WTC11 (cell line): ENCODE results near the gene OGG1. TPM values are rescaled to one million over a fixed set of nuclear protein-coding genes. Genes with fewer than 3 reads are reported as not detected.
A peak's percentile ranks its signal among the peaks of the same experiment; 100 is the strongest.

Source experiments
- ARID4B ChIP-seq: sonication (generic); formaldehyde crosslinking; IDR thresholded peaks from 2 replicates; pipeline ENCODE4 v1.8.0; 2023; ENCODE audit warnings: missing genetic modification reagents, mild to moderate bottlenecking, borderline replicate concordance
- ATF6 ChIP-seq: sonication (generic); formaldehyde crosslinking; IDR thresholded peaks from 2 replicates; pipeline ENCODE4 v1.8.1; 2023; ENCODE audit warnings: mild to moderate bottlenecking, missing genetic modification reagents
- ESRRA ChIP-seq: sonication (generic); formaldehyde crosslinking; IDR thresholded peaks from 2 replicates; pipeline ENCODE4 v1.8.1; 2022; ENCODE audit warnings: mild to moderate bottlenecking, missing genetic modification reagents, borderline replicate concordance
- ETV6 ChIP-seq: sonication (generic); formaldehyde crosslinking; IDR thresholded peaks from 2 replicates; pipeline ENCODE4 v1.8.1; 2022; ENCODE audit warnings: mild to moderate bottlenecking, missing genetic modification reagents
- FOXJ3 ChIP-seq: sonication (generic); formaldehyde crosslinking; IDR thresholded peaks from 2 replicates; pipeline ENCODE4 v1.9.0; 2021; ENCODE audit warnings: missing genetic modification reagents, mild to moderate bottlenecking, borderline replicate concordance
- FOXK1 ChIP-seq: sonication (generic); formaldehyde crosslinking; IDR thresholded peaks from 2 replicates; pipeline ENCODE4 v1.8.0; 2022; ENCODE audit warnings: mild to moderate bottlenecking, moderate library complexity, missing genetic modification reagents
- FOXP1 ChIP-seq: sonication (generic); formaldehyde crosslinking; IDR thresholded peaks from 2 replicates; pipeline ENCODE4 v1.8.0; 2022; ENCODE audit warnings: missing genetic modification reagents, mild to moderate bottlenecking, moderate library complexity, borderline replicate concordance
- JAZF1 ChIP-seq: fragments of 250-450 bp; sonication (Bioruptor Pico); IDR thresholded peaks from 2 replicates; pipeline ENCODE4 v1.9.0; 2021; ENCODE audit warnings: moderate library complexity, mild to moderate bottlenecking, inconsistent platforms
- JUN ChIP-seq: sonication (generic); formaldehyde crosslinking; IDR thresholded peaks from 2 replicates; pipeline ENCODE4 v1.8.0; 2023; ENCODE audit warnings: mild to moderate bottlenecking, missing genetic modification reagents
- KAT7 ChIP-seq: sonication (generic); formaldehyde crosslinking; IDR thresholded peaks from 2 replicates; pipeline ENCODE4 v1.8.1; 2023; ENCODE audit warnings: missing genetic modification reagents, mild to moderate bottlenecking, borderline replicate concordance
- NFYB ChIP-seq: sonication (generic); formaldehyde crosslinking; conservative IDR thresholded peaks from 2 replicates; pipeline ENCODE4 v1.8.0; 2022; ENCODE audit warnings: low read depth, missing genetic modification reagents
- NR1H2 ChIP-seq: sonication (generic); formaldehyde crosslinking; IDR thresholded peaks from 2 replicates; pipeline ENCODE4 v1.9.0; 2021; ENCODE audit warnings: mild to moderate bottlenecking, moderate library complexity, missing genetic modification reagents
- NR2C2 ChIP-seq: sonication (generic); formaldehyde crosslinking; IDR thresholded peaks from 2 replicates; pipeline ENCODE4 v1.8.0; 2022; ENCODE audit warnings: mild to moderate bottlenecking, missing genetic modification reagents
- SMAD3 ChIP-seq: sonication (generic); formaldehyde crosslinking; IDR thresholded peaks from 2 replicates; pipeline ENCODE4 v1.8.0; 2022; ENCODE audit warnings: missing genetic modification reagents, mild to moderate bottlenecking, borderline replicate concordance
- SMAD4 ChIP-seq: sonication (generic); formaldehyde crosslinking; IDR thresholded peaks from 2 replicates; pipeline ENCODE4 v1.8.0; 2022; ENCODE audit warnings: mild to moderate bottlenecking, missing genetic modification reagents
- TEAD1 ChIP-seq: sonication (generic); formaldehyde crosslinking; IDR thresholded peaks from 2 replicates; pipeline ENCODE4 v1.8.0; 2022; ENCODE audit warnings: mild to moderate bottlenecking, missing genetic modification reagents
- USF2 ChIP-seq: sonication (generic); formaldehyde crosslinking; IDR thresholded peaks from 2 replicates; pipeline ENCODE4 v1.8.1; 2023; ENCODE audit warnings: mild to moderate bottlenecking, missing genetic modification reagents, moderate library complexity
- ZNF121 ChIP-seq: sonication (generic); formaldehyde crosslinking; IDR thresholded peaks from 2 replicates; pipeline ENCODE4 v1.8.0; 2023; ENCODE audit warnings: missing genetic modification reagents
- ZNF232 ChIP-seq: sonication (generic); formaldehyde crosslinking; IDR thresholded peaks from 2 replicates; pipeline ENCODE4 v1.8.0; 2022; ENCODE audit warnings: mild to moderate bottlenecking, missing genetic modification reagents
- ZNF263 ChIP-seq: sonication (generic); formaldehyde crosslinking; IDR thresholded peaks from 2 replicates; pipeline ENCODE4 v1.8.1; 2022; ENCODE audit warnings: low read depth, mild to moderate bottlenecking, moderate library complexity, missing genetic modification reagents
- ZNF416 ChIP-seq: fragments of 250-450 bp; sonication (Bioruptor Pico); IDR thresholded peaks from 2 replicates; pipeline ENCODE4 v1.9.0; 2021; ENCODE audit warnings: mild to moderate bottlenecking, inconsistent platforms
- total RNA-seq: library from RNA; stranded (reverse); gene quantifications from 3 replicates; pipeline ENCODE4 v1.2.3, GENCODE V29; 2021
- TF ChIP-seq, protein P1 (sequence below): sonication (generic); formaldehyde crosslinking; IDR thresholded peaks from 2 replicates; pipeline ENCODE4 v1.8.1; 2023; ENCODE audit warnings: mild to moderate bottlenecking, missing genetic modification reagents
- TF ChIP-seq, protein P2 (sequence below): sonication (generic); formaldehyde crosslinking; IDR thresholded peaks from 2 replicates; pipeline ENCODE4 v1.8.0; 2022; ENCODE audit warnings: mild to moderate bottlenecking, missing genetic modification reagents
- TF ChIP-seq, protein P3 (sequence below): sonication (generic); formaldehyde crosslinking; conservative IDR thresholded peaks from 2 replicates; pipeline ENCODE4 v1.8.1; 2022; ENCODE audit warnings: mild to moderate bottlenecking, missing genetic modification reagents
- TF ChIP-seq, protein P4 (sequence below): sonication (generic); formaldehyde crosslinking; IDR thresholded peaks from 2 replicates; pipeline ENCODE4 v1.8.1; 2023; ENCODE audit warnings: mild to moderate bottlenecking, missing genetic modification reagents, borderline replicate concordance

OGG1 gene
- total RNA-seq, 1 experiment from 2014 or later = 27.3 TPM

DNA sequence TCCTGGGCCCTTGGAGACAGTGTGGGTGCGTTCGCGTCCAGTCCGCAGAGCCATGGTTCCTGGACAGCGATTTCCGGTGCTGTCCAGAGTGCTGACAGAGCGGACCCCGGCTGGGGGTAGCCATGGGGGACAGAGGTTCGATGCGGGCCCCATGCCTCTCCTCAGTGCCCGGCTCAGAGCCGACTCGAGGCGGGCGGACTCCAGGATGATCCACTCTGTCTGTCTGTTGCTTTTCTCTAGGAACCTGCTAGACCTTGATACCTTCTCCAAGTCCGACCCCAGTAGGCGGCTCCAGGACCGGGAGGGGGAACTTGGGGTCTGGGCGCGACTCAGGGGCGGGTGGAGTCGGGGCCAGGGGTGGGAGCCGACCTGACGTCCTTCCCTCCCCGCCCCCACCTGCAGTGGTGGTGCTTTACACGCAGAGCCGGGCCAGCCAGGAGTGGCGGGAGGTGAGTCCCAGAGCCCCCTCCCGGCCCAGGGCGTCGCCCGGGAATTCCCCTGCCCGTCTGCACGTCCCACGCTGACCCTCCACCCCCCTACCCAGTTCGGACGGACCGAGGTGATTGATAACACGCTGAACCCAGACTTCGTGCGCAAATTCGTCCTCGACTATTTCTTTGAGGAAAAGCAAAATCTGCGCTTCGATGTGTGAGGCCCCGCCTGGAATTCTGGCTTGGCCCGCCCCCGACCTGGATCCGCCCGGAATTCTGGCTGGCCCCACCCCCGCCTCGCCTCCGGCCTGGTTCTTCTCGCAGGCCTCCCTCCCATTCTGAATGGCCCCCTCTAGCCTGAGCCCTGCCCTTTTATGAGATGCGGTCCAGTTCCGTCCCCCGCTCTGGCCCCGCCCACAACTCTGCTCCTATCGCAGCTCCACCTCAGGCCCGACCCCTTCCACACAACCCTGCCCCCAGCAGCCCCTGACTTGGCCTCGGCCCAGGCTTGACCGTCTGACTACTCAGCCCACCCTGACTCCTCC is 45.1 kb upstream of the OGG1 start (continued):
- TF ChIP-seq ARID4B (CRISPR knock-in tag) = peak; percentile 98
- peak; percentile 99 for TF ChIP-seq JUN (CRISPR knock-in tag)
- peak; percentile 75; the same call in 1 of the 2 replicates for TF ChIP-seq ETV6 (CRISPR knock-in tag)
- peak; percentile 96 for TF ChIP-seq SMAD4 (CRISPR knock-in tag)
- no peak for TF ChIP-seq JAZF1
- TF ChIP-seq ZNF121 (CRISPR knock-in tag) = peak; percentile 87
- TF ChIP-seq FOXK1 = peak; percentile 95
- TF ChIP-seq KAT7 = peak; percentile 92; the same call in 1 of the 2 replicates
- TF ChIP-seq NR2C2 = peak; percentile 83
- TF ChIP-seq NR1H2 (CRISPR knock-in tag) = peak; percentile 92
- TF ChIP-seq FOXP1 (CRISPR knock-in tag) = peak; percentile 98
- peak; percentile 87; the same call in 1 of the 2 replicates for TF ChIP-seq TEAD1 (CRISPR knock-in tag)
- TF ChIP-seq, protein P1, sequence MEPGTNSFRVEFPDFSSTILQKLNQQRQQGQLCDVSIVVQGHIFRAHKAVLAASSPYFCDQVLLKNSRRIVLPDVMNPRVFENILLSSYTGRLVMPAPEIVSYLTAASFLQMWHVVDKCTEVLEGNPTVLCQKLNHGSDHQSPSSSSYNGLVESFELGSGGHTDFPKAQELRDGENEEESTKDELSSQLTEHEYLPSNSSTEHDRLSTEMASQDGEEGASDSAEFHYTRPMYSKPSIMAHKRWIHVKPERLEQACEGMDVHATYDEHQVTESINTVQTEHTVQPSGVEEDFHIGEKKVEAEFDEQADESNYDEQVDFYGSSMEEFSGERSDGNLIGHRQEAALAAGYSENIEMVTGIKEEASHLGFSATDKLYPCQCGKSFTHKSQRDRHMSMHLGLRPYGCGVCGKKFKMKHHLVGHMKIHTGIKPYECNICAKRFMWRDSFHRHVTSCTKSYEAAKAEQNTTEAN (CRISPR knock-in tag) = peak; percentile 78; the same call in 1 of the 2 replicates
- peak; percentile 94 for TF ChIP-seq SMAD3 (CRISPR knock-in tag)
- TF ChIP-seq, protein P2, sequence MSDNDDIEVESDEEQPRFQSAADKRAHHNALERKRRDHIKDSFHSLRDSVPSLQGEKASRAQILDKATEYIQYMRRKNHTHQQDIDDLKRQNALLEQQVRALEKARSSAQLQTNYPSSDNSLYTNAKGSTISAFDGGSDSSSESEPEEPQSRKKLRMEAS (CRISPR knock-in tag) = peak; percentile 77; the same call in 1 of the 2 replicates
- peak; percentile 87 for TF ChIP-seq ATF6 (CRISPR knock-in tag)
- no peak for TF ChIP-seq FOXJ3 (CRISPR knock-in tag)
- TF ChIP-seq, protein P3, sequence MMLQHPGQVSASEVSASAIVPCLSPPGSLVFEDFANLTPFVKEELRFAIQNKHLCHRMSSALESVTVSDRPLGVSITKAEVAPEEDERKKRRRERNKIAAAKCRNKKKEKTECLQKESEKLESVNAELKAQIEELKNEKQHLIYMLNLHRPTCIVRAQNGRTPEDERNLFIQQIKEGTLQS (CRISPR knock-in tag) = no peak
- TF ChIP-seq ZNF232 (CRISPR knock-in tag) = peak; percentile 90; the same call in 1 of the 2 replicates
- TF ChIP-seq ZNF416 (CRISPR knock-in tag) = no peak
- TF ChIP-seq ESRRA (CRISPR knock-in tag) = peak; percentile 93; the same call in 1 of the 2 replicates
- TF ChIP-seq, protein P4, sequence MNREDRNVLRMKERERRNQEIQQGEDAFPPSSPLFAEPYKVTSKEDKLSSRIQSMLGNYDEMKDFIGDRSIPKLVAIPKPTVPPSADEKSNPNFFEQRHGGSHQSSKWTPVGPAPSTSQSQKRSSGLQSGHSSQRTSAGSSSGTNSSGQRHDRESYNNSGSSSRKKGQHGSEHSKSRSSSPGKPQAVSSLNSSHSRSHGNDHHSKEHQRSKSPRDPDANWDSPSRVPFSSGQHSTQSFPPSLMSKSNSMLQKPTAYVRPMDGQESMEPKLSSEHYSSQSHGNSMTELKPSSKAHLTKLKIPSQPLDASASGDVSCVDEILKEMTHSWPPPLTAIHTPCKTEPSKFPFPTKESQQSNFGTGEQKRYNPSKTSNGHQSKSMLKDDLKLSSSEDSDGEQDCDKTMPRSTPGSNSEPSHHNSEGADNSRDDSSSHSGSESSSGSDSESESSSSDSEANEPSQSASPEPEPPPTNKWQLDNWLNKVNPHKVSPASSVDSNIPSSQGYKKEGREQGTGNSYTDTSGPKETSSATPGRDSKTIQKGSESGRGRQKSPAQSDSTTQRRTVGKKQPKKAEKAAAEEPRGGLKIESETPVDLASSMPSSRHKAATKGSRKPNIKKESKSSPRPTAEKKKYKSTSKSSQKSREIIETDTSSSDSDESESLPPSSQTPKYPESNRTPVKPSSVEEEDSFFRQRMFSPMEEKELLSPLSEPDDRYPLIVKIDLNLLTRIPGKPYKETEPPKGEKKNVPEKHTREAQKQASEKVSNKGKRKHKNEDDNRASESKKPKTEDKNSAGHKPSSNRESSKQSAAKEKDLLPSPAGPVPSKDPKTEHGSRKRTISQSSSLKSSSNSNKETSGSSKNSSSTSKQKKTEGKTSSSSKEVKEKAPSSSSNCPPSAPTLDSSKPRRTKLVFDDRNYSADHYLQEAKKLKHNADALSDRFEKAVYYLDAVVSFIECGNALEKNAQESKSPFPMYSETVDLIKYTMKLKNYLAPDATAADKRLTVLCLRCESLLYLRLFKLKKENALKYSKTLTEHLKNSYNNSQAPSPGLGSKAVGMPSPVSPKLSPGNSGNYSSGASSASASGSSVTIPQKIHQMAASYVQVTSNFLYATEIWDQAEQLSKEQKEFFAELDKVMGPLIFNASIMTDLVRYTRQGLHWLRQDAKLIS = peak; percentile 64; the same call in 1 of the 2 replicates
- TF ChIP-seq NFYB (CRISPR knock-in tag) = peak; percentile 48
- no peak for TF ChIP-seq ZNF263 (CRISPR knock-in tag)
- TF ChIP-seq USF2 (CRISPR knock-in tag) = peak; percentile 18; the same call in 1 of the 2 replicates
